Measurements from ENCODE around the gene BCL2.

Gene BCL2

DNA sequence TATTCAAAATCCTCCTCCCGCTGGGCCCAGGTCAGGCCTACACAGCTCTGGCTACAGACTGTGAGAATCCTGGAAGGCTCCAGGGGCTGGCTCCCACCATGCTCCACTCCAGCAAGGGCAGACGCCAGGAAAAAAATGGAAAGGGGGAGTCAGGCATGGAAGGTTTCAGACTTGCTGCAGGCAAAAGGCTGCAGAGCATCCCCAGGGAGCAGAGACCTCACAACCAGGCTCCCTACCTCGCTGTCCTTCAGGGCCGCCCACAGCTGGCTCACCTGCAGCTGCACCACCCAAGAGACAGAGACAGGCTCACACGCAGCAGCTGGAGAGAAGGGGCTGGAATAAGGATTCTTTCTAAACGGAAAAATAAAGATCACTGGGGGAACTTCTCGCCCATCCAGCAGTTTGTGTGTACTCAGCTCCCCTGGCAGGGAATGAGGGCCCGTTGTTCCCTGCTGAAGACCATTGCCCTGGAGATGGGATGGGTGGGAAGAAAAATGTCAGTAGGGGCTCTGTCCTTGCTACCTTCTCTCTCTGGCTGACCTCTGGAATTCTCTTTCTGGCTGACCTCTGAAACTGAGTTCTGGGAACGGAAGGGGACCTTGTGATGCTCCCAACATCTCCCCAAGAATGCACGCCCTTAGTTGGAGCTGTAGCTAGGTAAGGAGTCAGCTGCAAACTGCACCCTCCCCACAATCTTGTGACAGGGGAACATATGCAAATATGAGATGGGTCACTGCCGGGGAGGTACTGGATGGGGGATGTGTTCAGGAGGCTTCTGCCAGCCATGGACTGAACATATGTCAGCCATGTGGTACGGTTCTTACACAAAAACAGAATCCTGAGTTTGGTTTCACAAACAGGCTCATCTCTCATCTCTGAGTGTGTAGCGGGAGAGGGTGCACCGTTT lies 34.5 kb downstream of the BCL2 start:
- DNase-seq, result no peak

DNA sequence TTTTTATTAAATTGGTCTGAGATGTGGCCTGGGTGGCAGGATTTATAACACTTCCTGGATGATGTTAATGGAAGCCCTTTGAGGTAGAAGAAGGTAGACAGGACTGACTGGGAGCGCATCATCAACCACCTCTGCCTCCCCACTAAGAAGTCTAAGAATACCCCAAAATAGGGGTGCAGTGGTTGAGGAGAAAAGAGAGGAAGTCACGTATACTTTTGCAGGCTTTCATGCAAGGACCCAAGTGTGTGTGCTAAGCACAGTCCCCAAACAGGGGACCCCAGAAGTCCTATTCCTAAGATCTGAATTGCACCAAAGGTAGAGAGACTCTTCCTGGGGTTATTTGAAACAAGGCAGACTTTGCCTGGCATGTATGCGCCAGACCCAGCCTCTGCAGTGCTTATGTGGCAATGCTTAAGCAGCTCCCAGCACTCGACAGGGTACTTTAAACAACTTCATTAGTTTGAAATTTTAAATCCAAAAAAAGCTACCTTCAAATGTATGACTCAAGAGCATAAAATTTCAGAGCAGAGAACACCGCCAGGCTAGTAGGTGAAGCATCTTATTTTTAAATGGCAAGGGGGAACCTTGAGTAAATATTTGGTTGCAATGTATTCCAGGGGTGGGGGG lies 35.3 kb downstream of the BCL2 start:
- DNase-seq, result no peak

DNA sequence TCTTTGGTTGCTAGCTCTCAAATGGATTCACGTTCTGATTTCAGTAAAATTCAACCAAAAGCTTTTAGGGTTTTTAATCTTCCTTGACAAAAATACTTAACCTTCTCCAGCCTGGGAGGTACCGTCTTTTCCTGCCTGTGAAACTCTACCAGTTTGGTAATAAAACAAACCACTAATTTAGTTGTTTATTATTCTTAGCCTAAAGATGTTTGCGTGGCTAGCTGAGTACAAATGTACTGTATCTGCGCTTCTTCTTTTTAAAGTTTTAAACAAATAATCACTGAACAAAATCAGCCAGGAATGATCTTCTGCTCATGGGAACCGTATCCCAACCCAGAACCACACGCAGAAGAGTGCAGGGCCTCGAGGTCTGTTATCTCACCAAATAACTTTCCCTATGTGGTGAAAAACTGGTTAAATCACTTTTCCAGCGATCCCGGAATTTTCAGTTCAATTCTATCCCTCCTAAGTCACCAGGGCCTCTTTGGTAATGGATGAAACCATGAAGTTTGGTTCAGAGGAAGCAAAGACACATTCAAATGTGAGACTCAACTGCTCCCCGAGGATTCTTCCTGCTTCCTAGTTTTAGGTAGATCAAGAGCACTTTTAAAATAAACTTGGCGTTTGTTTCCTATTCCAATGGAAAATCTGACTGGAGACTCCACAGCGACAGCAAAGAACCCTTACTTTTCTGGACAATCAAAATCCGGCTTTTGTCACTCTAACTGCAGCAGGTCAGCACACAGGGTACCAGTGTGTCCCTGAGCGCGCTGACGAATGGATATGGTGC lies 36.1 kb downstream of the BCL2 start:
- DNase-seq, result no peak

DNA sequence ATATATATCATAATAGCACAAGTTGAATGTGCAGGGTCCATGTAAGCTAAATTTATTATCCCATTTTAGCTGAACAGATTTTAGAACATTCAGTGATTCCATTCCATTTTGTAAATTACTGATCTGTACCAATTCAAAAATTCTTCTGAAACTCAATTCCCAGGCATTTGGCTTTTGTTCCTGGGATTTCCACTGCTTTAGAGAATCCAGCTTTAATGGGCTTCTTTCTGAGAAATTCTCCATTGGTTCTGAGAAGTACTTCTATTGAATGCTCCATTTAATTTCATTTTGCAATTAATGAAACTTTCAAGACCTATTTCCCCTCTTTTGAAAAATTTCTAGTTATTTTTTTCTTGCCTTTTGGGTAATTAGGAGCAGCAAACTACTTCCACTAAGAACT lies 36.8 kb downstream of the BCL2 start:
- DNase-seq, result no peak

DNA sequence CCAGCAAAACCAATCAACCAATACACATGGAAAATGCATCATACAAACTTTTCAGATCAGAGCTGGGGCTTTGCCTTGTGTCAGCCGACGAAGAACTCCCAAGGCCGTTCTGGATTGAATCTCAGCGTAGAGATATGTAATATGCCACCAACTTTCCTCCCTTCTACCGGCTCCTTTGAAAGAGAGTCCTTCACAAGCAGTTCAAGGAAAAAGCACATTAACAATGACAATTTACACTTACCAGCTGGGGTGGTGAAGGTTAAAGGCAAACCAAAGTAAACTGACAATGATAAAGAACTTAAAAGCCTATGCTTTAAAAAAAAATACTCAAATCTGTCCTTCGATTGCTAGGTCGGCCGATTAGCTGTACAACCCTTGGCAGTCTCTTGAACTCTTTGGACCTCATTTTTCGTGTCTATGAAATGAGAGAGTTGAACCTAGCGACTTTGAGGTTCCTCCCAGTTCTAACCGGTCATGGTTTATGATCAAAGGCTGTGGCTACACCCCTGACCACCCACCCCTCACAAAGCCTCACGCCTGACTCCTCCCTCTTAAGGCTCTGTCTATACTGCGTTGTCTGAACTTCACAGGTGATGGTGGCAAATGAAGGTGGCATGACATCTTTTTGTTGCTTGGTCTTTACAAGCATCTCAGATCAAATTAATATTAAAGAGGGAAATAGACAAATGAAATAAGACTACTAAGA lies 46.2 kb downstream of the BCL2 start:
- DNase-seq, result no peak

DNA sequence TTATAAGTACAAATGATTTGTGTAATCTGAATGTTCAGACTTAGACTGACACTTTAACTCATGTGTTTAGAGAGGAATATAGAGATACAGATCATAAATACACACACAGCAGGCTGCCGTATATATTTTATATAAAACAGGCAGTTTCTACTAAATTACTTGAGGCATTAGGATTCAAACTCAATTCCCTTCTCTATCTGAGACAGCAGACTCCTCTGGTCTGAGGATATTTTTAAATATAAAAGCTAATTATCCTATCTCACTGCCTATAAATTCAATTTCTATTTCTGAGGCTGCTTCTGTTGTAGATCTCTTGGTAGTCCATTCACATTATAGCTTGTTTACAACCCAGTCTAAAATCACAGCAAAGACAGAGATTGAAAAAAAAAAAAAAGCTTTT lies 46.9 kb downstream of the BCL2 start:
- no peak for DNase-seq

DNA sequence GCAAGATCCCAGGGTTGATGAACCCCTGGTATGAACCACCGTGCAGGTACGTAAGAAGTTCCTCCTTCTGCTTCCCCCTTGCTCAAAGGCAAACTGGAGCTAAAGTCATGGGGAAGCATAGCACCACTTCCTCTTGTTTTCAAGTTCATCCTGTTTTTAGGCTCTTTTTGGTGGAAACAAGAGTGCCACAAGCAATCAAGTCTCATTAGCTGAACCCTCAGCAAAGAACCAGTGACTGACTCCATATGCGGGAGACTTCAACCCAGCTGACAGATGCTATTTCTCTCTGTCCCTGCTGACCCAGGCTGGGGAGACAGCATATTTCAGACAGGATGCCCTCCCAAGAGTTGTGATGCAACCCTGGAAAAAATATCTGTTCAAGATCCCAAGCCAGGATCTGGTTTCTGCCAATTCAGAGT lies 47.7 kb downstream of the BCL2 start:
- DNase-seq, result no peak

DNA sequence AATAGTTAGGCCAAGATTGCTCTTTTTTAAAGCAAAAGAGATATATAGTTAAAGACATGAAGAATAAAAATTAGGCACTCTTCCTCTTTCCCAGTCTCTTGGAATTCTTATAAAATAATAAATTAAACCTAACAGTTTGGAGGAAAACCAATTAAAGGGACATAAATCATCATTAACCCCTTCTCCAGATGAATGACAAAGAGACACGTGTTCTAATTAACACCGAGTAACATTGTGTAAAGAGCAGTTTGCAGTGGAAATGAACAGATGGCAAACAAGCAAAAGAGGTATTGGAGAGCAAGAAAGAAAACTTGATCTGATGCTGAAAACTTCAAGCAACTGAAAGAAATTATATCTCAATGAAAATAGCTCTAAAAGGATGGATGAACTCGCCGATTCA lies 48.4 kb downstream of the BCL2 start:
- no peak for DNase-seq

DNA sequence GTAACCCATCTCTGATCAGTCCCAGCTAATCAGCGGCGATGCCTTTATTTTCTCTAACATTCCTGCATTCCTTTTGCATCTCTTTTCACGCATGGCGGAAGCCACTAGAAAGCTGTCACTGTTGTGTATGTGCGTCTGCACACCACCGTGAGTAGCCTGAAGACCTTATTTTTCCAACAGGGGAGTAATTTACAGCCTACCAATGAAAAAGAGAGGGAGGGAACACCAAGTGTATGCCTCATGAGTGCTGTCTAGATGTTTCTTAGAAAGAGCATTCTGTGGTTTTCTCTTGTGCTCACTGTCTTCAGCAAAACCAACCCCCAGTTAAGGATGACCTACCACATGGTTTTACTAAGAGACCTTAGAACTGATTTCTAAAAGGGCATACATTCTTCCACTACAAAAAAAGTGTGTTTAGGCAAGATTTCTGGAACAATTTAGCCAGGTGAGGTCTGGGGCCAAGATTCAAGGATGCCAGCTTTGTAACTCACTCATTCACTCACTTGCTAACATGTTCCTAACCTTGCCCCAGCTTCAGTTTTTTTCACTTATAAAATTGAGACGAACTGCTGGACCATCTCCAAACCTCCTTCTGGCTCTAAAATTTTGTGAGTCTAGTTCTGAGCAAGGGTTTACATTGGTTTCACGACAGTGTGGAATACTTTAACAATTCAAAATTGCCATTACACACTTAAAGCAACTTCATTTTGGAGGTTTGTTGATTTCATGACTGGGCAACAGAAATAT lies 51.4 kb downstream of the BCL2 start:
- DNase-seq, result no peak

DNA sequence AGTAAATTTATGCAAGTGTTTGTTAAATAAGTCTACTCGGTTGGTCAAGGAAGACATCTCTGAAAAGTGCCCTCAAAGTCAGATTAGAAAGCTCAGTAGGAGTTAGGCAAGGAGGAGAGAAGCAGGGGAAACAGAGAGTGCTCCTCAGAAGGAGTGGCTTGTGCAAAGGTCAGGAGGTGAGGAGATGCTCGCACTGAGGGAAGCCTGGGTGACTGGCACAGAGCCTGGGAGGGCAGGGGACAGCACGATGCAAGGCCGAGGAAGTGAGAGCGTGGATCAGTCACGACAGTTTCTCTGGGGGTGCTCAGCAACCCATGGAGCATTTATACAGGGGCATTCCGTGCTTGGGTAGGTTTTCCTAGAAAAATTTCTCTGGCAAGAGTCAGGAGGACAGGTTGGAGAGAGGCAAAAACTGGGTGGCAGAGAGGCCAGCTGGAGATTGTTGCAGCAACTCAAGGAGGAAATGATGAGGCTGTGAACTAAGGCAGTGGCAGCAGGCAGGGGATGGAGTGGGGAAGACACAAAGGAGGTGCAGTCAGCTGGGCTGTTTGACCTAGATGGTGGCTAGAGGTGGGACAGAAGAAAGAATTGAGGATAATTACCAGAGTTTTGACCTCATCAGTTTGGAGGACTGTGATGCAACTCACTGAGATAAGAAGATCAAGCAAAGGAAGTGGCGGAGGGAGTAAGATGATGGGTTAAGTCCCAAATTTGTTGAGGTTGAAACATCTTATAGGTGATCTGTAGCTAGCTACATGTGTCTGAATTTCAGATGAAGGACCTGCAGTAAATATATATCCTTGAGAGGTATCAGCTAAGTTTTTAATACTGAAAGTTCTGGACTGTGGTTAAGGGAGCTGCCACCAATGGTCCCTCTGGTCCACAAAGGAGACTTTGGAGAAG lies 52.4 kb downstream of the BCL2 start:
- DNase-seq, result no peak

DNA sequence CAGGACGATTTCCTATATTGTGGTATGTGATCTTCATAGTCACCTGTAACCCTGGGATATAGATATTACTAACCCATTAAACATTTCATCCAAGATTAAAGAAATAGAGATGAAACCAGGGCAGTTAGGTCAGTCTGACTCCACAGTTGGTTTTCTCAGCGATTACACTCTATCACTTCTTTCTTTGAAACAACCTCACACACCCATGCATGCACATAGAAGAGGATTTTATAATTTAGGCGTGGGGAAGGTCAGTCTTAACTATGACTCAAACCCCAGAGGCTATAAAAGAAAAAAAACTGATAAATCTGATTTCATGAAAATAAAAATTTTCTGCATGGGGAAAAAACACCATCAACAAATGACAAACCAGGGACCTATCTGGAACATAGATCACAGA lies 54.2 kb downstream of the BCL2 start:
- DNase-seq, result no peak

DNA sequence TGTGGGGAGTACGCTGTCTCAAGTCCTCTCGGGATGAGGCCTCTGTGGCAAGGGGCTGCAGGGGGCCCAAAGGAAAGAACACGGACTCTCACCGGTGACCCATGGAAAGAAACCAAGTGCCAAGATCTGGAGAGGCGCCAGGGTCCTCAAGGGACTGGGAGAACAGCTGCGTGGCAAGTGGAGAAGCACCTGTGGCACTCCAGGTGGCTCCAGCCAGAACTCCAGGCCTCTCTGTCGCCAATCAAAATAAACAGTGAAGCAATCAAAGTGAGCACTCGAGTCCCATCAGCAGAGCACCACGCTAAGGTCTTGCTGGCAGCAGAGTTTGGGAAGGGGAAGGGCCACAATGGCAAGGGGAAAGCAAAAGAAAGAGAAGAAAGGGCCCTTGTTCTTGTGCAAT lies 54.7 kb downstream of the BCL2 start:
- no peak for DNase-seq

DNA sequence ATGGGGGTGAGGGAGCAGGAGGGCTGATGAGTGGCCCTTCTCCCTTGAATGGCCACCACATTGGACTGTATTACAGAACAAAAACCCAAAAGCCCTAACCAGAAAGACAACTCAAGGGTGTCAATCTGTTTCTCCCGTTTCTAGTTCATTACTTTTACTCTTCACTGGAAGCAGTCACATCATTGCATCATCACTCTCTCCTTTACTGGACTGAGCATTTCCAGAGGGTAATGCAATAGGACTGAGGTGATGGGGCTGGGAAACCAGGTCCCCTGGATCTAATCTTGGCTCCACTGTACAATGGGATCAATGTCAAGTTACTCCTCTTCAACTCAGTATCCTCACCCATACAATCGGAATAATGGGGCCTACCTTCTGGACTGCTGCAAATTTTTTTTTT lies 56.1 kb downstream of the BCL2 start:
- DNase-seq, result no peak

DNA sequence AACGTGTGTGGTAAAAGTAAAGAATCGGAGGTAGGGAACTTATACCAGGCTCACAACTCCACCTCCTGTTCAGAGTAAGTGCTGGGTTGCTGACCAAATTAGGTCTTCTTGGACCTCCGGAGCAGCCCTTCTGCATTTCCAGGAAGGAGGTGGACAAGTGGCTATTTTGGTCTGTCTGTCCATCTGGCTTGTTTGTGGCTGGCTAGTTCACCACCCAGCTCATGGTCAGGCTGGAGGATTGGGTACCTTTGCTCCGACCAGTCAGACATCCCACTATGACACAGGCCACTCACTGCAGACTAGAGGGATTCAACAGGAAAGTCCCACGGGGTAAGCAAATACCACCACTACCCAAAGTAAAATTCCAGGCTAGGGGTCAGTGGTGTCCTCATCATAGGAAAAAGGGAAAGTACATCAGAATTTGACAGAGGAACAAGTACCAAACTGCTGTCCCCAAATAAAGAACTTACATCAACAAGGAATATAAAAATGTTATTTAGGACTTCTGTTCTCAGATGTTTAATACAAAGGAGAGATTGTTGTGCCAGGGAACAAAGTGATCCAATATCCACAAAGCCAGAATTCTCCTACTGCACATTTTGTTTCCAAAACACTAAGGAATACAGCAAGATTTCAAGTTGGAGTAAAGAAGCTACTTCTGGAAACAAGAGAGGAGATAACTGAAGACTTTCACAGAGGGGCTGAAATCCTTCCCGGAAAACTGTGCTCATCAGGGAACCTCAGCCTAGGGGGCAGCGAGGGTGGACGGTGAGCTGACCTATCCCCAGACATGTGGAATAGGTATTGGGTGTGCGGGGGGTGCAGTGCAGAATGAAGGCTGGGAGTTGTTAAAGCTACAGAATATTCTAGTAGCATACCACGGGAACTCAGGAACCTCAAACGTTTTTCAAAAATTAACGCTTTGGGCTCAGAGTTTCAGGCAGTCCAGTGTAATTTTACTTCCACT lies 56.9 kb downstream of the BCL2 start:
- no peak for DNase-seq

DNA sequence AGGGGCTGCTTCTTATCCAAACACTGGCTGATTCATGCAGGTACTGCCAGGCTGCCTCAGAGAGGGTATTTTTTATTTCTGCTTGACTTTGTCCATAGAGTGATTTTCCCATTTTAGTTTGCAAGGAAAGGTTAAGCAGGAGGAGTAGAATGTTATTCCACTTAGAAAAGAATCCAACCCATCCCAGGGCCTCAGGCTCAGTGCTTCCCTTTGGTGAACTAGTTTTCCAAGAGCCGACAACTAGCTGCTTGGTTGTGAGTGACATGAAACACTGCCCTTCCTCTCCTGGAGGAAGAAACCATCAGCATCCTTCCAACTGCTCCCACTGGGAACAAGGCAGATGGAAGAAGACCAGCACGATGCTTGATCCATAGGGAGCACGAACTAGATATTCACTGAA lies 58.5 kb downstream of the BCL2 start:
- DNase-seq, result no peak

DNA sequence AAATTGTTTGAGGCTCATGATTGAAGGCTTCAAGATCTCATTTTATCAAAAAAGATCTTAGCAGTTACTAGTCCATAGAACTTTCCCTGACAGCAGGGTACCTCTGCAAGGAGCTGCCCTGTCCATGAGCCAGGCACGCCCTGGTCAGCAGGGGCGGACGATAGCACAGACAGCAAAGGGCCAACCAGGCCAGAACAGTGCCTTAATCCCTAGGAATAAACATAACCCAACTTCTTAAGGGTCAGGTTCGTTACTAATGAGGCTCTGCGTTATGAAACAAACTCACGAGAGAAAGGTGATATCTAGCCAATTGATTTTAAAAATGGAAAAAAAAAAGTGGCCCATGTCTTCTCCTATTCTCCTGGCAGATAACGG lies 59.2 kb downstream of the BCL2 start:
- DNase-seq, result no peak

DNA sequence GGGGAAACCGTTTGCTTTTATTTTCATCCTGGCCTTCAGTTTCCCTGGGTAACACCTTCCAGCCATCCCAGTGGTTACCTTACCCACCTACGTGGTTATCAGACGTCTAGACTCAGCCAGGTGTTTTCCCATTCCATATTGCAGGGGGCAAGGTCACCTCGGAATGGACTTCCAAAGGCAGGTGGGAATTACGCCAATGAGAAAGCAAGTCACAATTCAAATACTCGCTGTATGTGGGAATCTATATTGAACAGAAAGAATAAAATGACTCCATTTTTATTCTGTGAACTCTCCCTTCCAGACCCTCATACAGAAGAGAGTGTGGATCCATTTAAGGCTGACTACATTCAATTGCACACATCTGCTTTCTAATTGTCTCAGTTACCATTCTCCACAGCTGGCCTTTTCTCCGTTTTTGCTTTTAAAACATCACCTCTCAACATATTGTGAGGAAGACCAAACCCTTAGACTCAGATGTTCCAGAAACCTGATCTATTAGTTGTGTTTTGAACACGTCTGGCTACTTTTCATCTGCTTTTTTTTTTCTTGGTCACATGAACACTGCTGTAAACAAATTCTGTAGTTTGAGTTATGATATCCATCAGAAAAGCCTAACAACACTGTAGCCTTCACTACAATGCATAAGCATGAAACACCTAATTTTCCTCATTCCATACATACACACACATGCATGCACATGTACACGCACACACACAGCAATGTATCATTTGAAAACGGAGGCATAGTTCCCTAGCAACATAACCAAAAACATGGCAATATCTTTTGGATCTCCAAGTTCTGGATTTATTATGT lies 59.8 kb downstream of the BCL2 start:
- DNase-seq, result no peak

DNA sequence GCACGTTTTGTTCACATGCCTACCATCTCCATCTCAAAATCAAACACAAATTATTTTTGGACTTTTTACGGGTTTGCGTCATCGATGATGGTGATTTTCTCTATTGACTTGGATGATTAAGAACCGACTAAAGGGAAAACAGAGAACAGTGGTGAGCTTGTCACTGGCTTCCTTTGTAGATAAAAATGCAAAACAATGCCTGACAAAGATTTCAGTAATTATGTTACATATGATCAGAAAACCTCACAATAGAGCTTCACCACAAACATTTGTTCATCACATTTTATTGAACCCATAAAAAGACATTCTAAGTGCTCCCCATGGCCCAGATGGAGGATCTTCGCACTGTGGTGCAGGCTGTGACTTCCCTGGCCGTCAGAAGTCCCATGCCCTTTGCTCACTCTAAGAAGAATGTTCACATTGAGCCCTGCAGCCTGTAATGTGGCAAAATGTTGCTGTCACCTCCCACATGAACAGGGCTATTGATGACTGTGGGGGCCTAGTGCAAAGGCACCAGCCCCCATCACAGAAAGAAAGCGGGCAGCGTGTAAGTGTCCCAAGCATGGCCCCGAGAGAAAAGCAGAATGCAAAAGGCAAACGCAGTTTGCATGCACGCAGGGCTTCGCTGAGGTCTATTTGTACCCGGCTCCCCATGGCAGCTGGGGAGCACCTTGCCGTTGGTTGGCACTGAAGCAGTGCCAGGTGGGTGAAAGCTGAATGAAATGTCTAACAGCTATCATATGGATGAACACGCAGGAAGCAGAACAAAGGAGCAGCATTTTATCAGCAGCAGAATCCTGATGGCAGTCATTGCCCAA lies 60.6 kb downstream of the BCL2 start:
- no peak for DNase-seq

Measured in stimulated activated naive CD4-positive, alpha-beta T cell treated with Interleukin-2 at 50 U/mL for 16 hours (primary cell).